ENCODE measurements around the gene PIK3R2. TPM values are rescaled to one million over a fixed set of nuclear protein-coding genes. Genes with fewer than 3 reads are reported as not detected.
"Not testable (repeated sequence)": the region's sequence is repeated elsewhere in the genome, so short reads cannot be mapped to it uniquely, and the experiment has no call there.

Gene PIK3R2
- total RNA-seq, 1 donor from 2014 or later: 61.2 TPM

DNA sequence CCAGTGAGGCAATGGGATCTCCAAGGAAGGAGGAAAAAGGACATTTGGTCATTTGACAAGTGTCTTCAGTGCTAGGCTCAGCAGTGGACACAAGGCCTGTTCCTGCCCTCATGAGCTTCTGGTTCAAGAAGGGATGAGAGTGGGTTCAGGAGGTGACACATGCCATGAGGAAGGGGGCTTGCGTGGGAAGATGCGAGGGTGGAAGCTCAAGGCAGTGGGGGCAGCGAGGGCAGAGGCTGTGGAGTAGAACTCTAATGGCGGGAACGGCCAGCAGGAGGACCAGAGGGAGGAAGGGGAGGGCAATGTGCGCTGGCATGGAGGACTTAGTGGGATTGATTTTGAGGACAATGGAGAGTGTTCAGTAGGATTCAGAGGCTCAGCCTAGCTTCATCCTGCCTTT, 3.3 kb downstream of the PIK3R2 start:
- no peak for DNase-seq (ENCODE audit: low spot score, unreplicated experiment)
- no peak overlapping the region for H3K27ac Mint-ChIP-seq
- no peak overlapping the region for H3K4me3 Mint-ChIP-seq (ENCODE audit: low read depth)

DNA sequence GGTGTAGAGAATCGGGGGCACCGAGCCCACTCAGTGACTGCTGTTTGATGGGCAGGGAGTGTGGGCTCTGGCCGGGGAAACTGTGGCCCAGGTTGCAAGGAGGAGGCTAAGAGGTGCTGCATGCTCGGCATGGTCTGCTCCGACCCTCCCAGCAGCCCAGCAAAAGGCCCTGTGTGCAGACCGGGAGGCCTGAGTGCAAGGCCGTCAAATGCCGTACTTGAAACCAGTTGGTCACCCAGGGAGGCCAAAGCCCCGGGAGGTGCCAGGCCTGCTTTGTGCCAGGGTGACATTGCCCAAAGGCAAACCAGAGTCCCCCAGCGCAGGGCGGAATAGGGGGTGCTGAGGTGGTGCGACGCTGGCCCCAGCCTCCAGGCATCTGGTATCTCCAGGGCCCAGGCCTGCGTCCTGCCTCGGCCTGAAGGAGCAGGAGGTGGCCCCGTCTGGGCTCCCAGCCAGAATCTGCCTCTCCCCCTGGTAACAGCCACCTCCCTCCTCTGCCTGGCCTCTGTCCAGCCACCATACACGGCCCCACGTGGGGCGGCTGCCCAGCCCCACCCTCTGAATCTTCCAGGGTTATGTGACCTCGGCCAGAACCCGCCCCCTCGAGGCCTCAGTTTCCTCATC, 4.0 kb downstream of the PIK3R2 start:
- no peak overlapping the region for H3K4me3 Mint-ChIP-seq (ENCODE audit: low read depth)
- DNase-seq (ENCODE audit: low spot score, unreplicated experiment): no peak
- no peak for TF ChIP-seq CTCF (IDR thresholded peaks at IDR 0.05; ENCODE audit: unreplicated experiment)
- H3K36me3 Mint-ChIP-seq (ENCODE audit: insufficient read depth): peaks cover 5% of the 10 kb centered on the region
- no peaks in the 10 kb centered on the region for H3K27me3 Mint-ChIP-seq
- no peaks in the 10 kb centered on the region for H3K9me3 Mint-ChIP-seq (ENCODE audit: low read depth)
- H3K27ac Mint-ChIP-seq: no peak overlapping the region
- peaks cover 11% of the 10 kb centered on the region for H3K4me1 Mint-ChIP-seq (ENCODE audit: low read depth)

More for the DNA sequence above, 3.3 kb downstream of the PIK3R2 start:
- Mint-ChIP-seq H3K9me3 (ENCODE audit: low read depth) (no peaks in the 10 kb centered on the region), H3K36me3 (ENCODE audit: insufficient read depth) (peaks cover 5% of the 10 kb centered on the region), H3K27me3 (no peaks in the 10 kb centered on the region), H3K4me1 (ENCODE audit: low read depth) (peaks cover 11% of the 10 kb centered on the region)
- no peak for TF ChIP-seq CTCF (IDR thresholded peaks at IDR 0.05; ENCODE audit: unreplicated experiment)

- H3K27me3 Mint-ChIP-seq: no peaks in the 10 kb centered on the region
- peaks cover 9% of the 10 kb centered on the region for H3K4me1 Mint-ChIP-seq (ENCODE audit: low read depth)
- peaks cover 6% of the 10 kb centered on the region for H3K36me3 Mint-ChIP-seq (ENCODE audit: insufficient read depth)
- no peak for TF ChIP-seq CTCF (IDR thresholded peaks at IDR 0.05; ENCODE audit: unreplicated experiment)
- H3K27ac Mint-ChIP-seq: no peak overlapping the region
- H3K9me3 Mint-ChIP-seq (ENCODE audit: low read depth): no peaks in the 10 kb centered on the region
- no peak for DNase-seq (ENCODE audit: low spot score, unreplicated experiment)
- H3K4me3 Mint-ChIP-seq (ENCODE audit: low read depth): no peak overlapping the region
Measured at GRCh38 chr19:18157465-18158063, 4.6 kb downstream of the PIK3R2 start.

- no peak for DNase-seq (ENCODE audit: low spot score, unreplicated experiment)
- peaks cover 9% of the 10 kb centered on the region for H3K4me1 Mint-ChIP-seq (ENCODE audit: low read depth)
- no peak overlapping the region for H3K27ac Mint-ChIP-seq
- H3K9me3 Mint-ChIP-seq (ENCODE audit: low read depth): no peaks in the 10 kb centered on the region
- peaks cover 9% of the 10 kb centered on the region for H3K36me3 Mint-ChIP-seq (ENCODE audit: insufficient read depth)
- H3K27me3 Mint-ChIP-seq: no peaks in the 10 kb centered on the region
- TF ChIP-seq CTCF (IDR thresholded peaks at IDR 0.05; ENCODE audit: unreplicated experiment): no peak
- H3K4me3 Mint-ChIP-seq (ENCODE audit: low read depth): no peak overlapping the region
Measured at GRCh38 chr19:18158467-18158866, 5.5 kb downstream of the PIK3R2 start.

DNA sequence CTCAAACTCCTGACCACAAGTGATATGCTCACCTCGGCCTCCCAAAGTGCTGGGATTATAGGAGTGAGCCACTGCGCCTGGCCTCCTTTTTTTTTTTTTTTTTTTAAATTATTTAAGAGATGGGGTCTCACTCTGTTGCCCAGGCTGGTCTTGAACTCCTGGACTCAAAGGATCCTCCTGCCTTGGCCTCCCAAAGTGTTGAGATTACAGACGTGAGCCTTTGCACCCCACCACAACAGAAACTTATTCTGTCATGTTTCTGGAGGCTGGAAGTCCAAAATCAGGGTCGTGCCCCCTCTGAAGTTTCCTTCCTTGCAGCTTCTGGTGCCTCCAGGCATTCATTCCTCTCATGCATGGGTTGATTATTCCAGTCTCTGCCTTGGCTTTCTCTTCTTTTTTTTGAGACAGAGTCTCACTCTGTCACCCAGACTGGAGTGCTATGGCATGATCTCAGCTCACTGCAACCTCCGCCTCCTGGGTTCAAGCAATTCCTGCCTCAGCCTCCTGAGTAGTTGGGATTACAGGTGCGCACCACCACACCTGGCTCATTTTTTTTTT, 6.2 kb downstream of the PIK3R2 start:
- not testable (repeated sequence) for H3K27ac Mint-ChIP-seq

GRCh38 chr19:18159810-18160209, 6.8 kb downstream of the PIK3R2 start:
- TF ChIP-seq CTCF (IDR thresholded peaks at IDR 0.05; ENCODE audit: unreplicated experiment): no peak
- Mint-ChIP-seq H3K27me3 (no peaks in the 10 kb centered on the region), H3K36me3 (ENCODE audit: insufficient read depth) (peaks cover 13% of the 10 kb centered on the region), H3K9me3 (ENCODE audit: low read depth) (no peaks in the 10 kb centered on the region), H3K4me3 (ENCODE audit: low read depth) (no peak overlapping the region), H3K4me1 (ENCODE audit: low read depth) (no peaks in the 10 kb centered on the region), H3K27ac (no peak overlapping the region)
- DNase-seq (ENCODE audit: low spot score, unreplicated experiment): no peak

More for the DNA sequence above, 6.2 kb downstream of the PIK3R2 start:
- H3K4me3 Mint-ChIP-seq (ENCODE audit: low read depth); H3K4me1 Mint-ChIP-seq (ENCODE audit: low read depth); DNase-seq (ENCODE audit: low spot score, unreplicated experiment); H3K9me3 Mint-ChIP-seq (ENCODE audit: low read depth); H3K27me3 Mint-ChIP-seq: not testable (repeated sequence)
- H3K36me3 Mint-ChIP-seq (ENCODE audit: insufficient read depth): peaks cover 12% of the 10 kb centered on the region
